Lower lobe of right lung (tissue), 2 donors: ENCODE results near the gene DCP1B. TPM values are rescaled to one million over a fixed set of nuclear protein-coding genes. Genes with fewer than 3 reads are reported as not detected.

ENCODE experiments used
- ATAC-seq, 2 donors: fragments of 200-7000 bp; cut with Tn5 transposase; one replicate each; pipeline ENCODE4 v1.9.1; 2020 to 2022; ENCODE audit warnings: mild to moderate bottlenecking in 2 of 2, moderate library complexity in 2 of 2
- DNase-seq: peaks from one replicate; pipeline ENCODE4 v3.0.0-alpha.2; 2020
- H3K27ac ChIP-seq: fragments of 200-600 bp; one replicate; pipeline ENCODE4 v1.8.0; 2022
- H3K27me3 ChIP-seq: fragments of 200-600 bp; one replicate; pipeline ENCODE4 v1.8.0; 2022; ENCODE audit warnings: low read depth
- H3K36me3 ChIP-seq: fragments of 200-600 bp; one replicate; pipeline ENCODE4 v1.8.0; 2022; ENCODE audit warnings: mild to moderate bottlenecking
- H3K4me1 ChIP-seq: fragments of 200-600 bp; one replicate; pipeline ENCODE4 v1.8.0; 2022
- H3K4me3 ChIP-seq: fragments of 200-600 bp; one replicate; pipeline ENCODE4 v1.8.0; 2022; ENCODE audit warnings: mild to moderate bottlenecking
- H3K9me3 ChIP-seq: fragments of 200-600 bp; one replicate; pipeline ENCODE4 v1.8.0; 2022
- CTCF ChIP-seq: fragments of 200-600 bp; IDR thresholded peaks from one replicate; pipeline ENCODE4 v1.8.0; 2022; ENCODE audit warnings: antibody characterized with exemption, mild to moderate bottlenecking
- intact Hi-C: fragments of 100-400 bp; cut with DNase I; formaldehyde crosslinking; loops from one replicate; pipeline ENCODE4 v1.11.0; 2022
- total RNA-seq: library from RNA; stranded (reverse); fragmentation: NEBNext Ultra II Directional; extraction: Animal tissue kit (Norgen Biotek cat#: 25700); gene quantifications from one replicate; pipeline ENCODE4 v1.2.1, GENCODE V29; 2021
- donor health status: DM: no; HTN: yes; CAD: no; lungs with severe emphysema.

The DCP1B gene
- total RNA-seq, 1 donor from 2014 or later = 12.4 TPM

- H3K9me3 ChIP-seq = no peaks in the 10 kb centered on the region
- H3K36me3 ChIP-seq = peaks cover 64% of the 10 kb centered on the region
- H3K4me3 ChIP-seq = no peak overlapping the region
- no peaks in the 10 kb centered on the region for H3K27me3 ChIP-seq
- H3K4me1 ChIP-seq = no peaks in the 10 kb centered on the region
- no peak overlapping the region for H3K27ac ChIP-seq
- ATAC-seq = no peak
- no peak for TF ChIP-seq CTCF
- no peak for DNase-seq
- intact Hi-C loops = no loop called here
Observed at GRCh38 chr12:1965916-1966315, 38.3 kb downstream of the DCP1B start.

DNA sequence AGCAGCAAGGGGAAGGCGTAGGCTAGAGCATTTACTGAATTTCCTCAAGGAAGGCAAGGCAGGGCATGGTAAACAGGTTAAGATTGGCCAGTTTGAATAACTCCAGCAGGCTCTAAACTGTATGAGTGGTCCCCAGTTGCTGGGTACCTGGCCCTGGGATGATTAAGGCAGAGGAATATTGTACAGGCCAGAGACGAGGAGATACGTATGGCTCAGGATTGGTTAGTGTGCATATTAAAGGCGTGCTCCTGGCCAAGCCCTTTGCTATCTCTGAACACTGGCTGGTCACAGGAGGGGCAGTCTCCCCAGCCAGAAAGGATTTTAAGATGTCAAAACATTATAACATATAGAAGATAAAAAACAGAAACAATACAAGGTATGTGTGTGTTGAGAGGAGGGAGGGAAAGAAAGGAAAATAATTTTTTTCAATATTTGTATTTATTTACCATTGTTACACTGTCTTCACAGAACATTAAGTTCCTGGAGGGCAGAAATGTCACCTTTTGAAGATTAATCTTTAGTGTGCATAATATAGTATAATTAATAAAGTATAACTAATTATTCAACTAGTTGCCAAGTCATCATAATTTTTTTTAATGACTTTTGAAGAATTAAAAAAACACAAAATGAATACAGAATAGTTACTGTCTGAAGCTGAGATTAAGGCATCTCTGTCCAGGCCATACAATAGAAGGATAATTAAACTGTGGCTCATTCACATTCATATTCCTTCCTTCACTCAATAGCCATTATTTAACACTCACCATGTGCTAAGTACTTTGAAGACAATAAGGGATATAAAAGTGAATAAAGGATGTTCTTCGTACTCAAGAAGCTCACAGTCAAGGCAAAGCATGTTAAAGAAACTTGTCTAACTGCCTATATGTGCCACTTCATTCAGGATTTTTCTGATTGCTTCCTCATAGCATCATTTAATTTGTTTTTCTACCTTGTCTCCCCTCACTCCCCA lies 41.9 kb downstream of the DCP1B start:
- TF ChIP-seq CTCF = no peak
- peaks cover 61% of the 10 kb centered on the region for H3K36me3 ChIP-seq
- ATAC-seq (no peak), DNase-seq (no peak)
- H3K4me3 ChIP-seq = no peak overlapping the region
- no peak overlapping the region for H3K27ac ChIP-seq
- no peaks in the 10 kb centered on the region for H3K27me3 ChIP-seq
- H3K9me3 ChIP-seq = no peaks in the 10 kb centered on the region
- intact Hi-C loops = no loop called here
- H3K4me1 ChIP-seq = no peaks in the 10 kb centered on the region

DNA sequence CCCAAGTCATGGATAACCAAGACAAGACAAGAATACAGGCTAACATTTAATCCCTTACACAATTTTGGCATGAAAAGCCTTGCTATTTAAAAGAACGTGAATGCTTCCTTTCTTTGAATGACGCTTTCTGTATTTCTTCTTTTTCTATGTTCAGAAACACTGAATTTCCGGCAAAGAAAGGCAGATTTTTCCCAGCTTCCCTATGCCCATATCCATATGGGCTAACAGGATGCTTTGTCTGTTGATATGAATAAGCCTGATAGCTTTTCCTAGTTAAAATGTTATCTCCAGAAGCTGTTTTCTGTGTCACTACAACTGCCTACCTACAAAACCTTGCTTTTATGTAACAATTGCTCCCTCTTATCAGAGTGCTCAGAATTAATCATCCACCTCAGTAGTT lies 47.5 kb downstream of the DCP1B start:
- intact Hi-C loops = no loop called here
- ATAC-seq = no peak
- TF ChIP-seq CTCF = no peak
- Histone ChIP-seq H3K27ac (no peak overlapping the region), H3K27me3 (no peaks in the 10 kb centered on the region), H3K36me3 (peaks cover 46% of the 10 kb centered on the region), H3K4me3 (no peak overlapping the region), H3K9me3 (no peaks in the 10 kb centered on the region), H3K4me1 (no peaks in the 10 kb centered on the region)
- no peak for DNase-seq

DNA sequence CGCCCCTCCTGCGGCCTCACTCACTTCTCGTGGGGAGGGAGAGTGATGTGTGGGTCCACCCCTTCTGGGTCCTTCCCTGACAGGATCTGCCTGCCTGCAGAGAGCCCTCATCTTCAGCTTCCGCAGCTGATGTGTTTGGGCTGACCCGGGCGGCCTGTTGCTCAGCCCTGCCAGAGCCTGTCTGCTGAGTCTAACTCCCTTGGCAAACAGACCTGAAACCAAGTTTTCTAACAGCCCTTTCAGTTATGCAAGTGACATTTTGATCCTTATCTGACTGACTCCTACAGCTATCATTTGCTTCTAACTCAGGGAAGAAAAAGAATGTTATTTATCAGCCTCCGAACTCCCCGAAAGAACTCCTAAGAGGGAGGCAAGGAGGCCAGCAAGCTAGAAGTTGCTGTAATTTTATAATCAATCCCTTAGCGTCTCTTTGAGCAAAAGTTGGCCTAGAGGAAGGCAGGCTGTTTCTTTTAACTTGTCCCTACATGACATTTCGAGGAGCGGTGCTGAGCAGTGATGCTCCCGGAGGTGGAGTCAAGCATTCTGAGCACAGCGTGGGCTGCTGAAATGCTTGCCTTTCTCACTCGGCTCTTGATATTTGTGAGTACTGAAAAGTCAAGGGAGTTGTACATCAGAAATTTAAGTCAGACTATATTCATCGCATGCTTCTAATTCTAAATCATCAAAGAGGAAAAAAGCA lies 54.3 kb downstream of the DCP1B start:
- Histone ChIP-seq H3K27me3 (no peaks in the 10 kb centered on the region), H3K36me3 (peaks cover 97% of the 10 kb centered on the region), H3K27ac (peak overlapping the region; percentile 33), H3K9me3 (no peaks in the 10 kb centered on the region), H3K4me3 (no peak overlapping the region), H3K4me1 (no peaks in the 10 kb centered on the region)
- no peak for TF ChIP-seq CTCF
- DNase-seq = no peak
- intact Hi-C loops = no loop called here
- ATAC-seq = peak; percentile 29 to 49

GRCh38 chr12:1948883-1949282 lies 55.4 kb downstream of the DCP1B start:
- no peaks in the 10 kb centered on the region for H3K9me3 ChIP-seq
- no peak overlapping the region for H3K4me3 ChIP-seq
- DNase-seq (no peak), ATAC-seq (no peak)
- H3K36me3 ChIP-seq = peaks cover 87% of the 10 kb centered on the region
- intact Hi-C loops = no loop called here
- TF ChIP-seq CTCF = no peak
- no peaks in the 10 kb centered on the region for H3K27me3 ChIP-seq
- H3K4me1 ChIP-seq = no peaks in the 10 kb centered on the region
- no peak overlapping the region for H3K27ac ChIP-seq
